Measurements from ENCODE around the gene BAK1. TPM values are rescaled to one million over a fixed set of nuclear protein-coding genes. Genes with fewer than 3 reads are reported as not detected.
A peak's percentile ranks its signal among the peaks of the same experiment; 100 is the strongest.

The BAK1 gene
- total RNA-seq, 2 donors from 2014 or later = 6.2 to 13.6 TPM

- H3K27me3 ChIP-seq (replicated peaks; ENCODE audit: insufficient read depth) = no peaks in the 10 kb centered on the region
- DNase-seq (ENCODE audit: low spot score) = peak; percentile 49
- intact Hi-C loops (cut with DNase I) = no loop called here
- H3K36me3 ChIP-seq = no peaks in the 10 kb centered on the region
- peak overlapping the region; percentile 57 to 85 for H3K27ac ChIP-seq
- no peaks in the 10 kb centered on the region for H3K9me3 ChIP-seq
- WGBS = under 1% methylated on average over 29 of the region's 29 CpGs
- TF ChIP-seq CTCF (IDR thresholded peaks at IDR 0.05) (no peak), POLR2AphosphoS5 (IDR thresholded peaks at IDR 0.05) (peak; percentile 28), POLR2A (IDR thresholded peaks at IDR 0.05) (no peak)
- peak overlapping the region; percentile 59 to 70 for H3K4me3 ChIP-seq
- H3K4me1 ChIP-seq (replicated peaks) = no peaks in the 10 kb centered on the region
These were observed 40.2 kb upstream of the BAK1 start for GRCh38 chr6:33620158-33620855.

GRCh38 chr6:33619166-33619840 lies 39.2 kb upstream of the BAK1 start:
- no peak for DNase-seq (ENCODE audit: low spot score)
- Histone ChIP-seq H3K4me1 (replicated peaks) (no peaks in the 10 kb centered on the region), H3K4me3 (no peak overlapping the region), H3K27me3 (replicated peaks; ENCODE audit: insufficient read depth) (no peaks in the 10 kb centered on the region), H3K36me3 (no peaks in the 10 kb centered on the region), H3K27ac (peak overlapping the region in 1 of 2 donors; percentile 85), H3K9me3 (no peaks in the 10 kb centered on the region)
- 62% methylated on average over 5 of the region's 5 CpGs for WGBS
- intact Hi-C loops (cut with DNase I) = no loop called here
- TF ChIP-seq CTCF (IDR thresholded peaks at IDR 0.05) (peak in 1 of 4 experiments; percentile 13), POLR2A (IDR thresholded peaks at IDR 0.05) (no peak), POLR2AphosphoS5 (IDR thresholded peaks at IDR 0.05) (no peak)

GRCh38 chr6:33616913-33617312 lies 36.8 kb upstream of the BAK1 start:
- no peak for DNase-seq (ENCODE audit: low spot score)
- no peak for TF ChIP-seq CTCF (IDR thresholded peaks at IDR 0.05)
- TF ChIP-seq POLR2AphosphoS5 (IDR thresholded peaks at IDR 0.05) = no peak
- intact Hi-C loops (cut with DNase I) = no loop called here
- H3K4me3 ChIP-seq = no peak overlapping the region
- WGBS = 93% methylated on average over 4 of the region's 4 CpGs
- no peaks in the 10 kb centered on the region for H3K9me3 ChIP-seq
- no peak overlapping the region for H3K27ac ChIP-seq
- H3K36me3 ChIP-seq = no peaks in the 10 kb centered on the region
- no peaks in the 10 kb centered on the region for H3K27me3 ChIP-seq (replicated peaks; ENCODE audit: insufficient read depth)
- no peaks in the 10 kb centered on the region for H3K4me1 ChIP-seq (replicated peaks)

- Histone ChIP-seq H3K4me1 (replicated peaks) (no peaks in the 10 kb centered on the region), H3K9me3 (no peaks in the 10 kb centered on the region), H3K27me3 (replicated peaks; ENCODE audit: insufficient read depth) (no peaks in the 10 kb centered on the region), H3K27ac (no peak overlapping the region), H3K36me3 (no peaks in the 10 kb centered on the region), H3K4me3 (no peak overlapping the region)
- 36% methylated on average over 2 of the region's 2 CpGs for WGBS
- intact Hi-C loops (cut with DNase I) = no loop called here
- TF ChIP-seq POLR2AphosphoS5 (IDR thresholded peaks at IDR 0.05) = no peak
- TF ChIP-seq POLR2A (IDR thresholded peaks at IDR 0.05) = no peak
- TF ChIP-seq CTCF (IDR thresholded peaks at IDR 0.05) = no peak
- DNase-seq (ENCODE audit: low spot score) = no peak
These were observed 36.0 kb upstream of the BAK1 start for GRCh38 chr6:33616113-33616512.

GRCh38 chr6:33613795-33614168 lies 33.7 kb upstream of the BAK1 start:
- H3K4me1 ChIP-seq (replicated peaks) = no peaks in the 10 kb centered on the region
- no peak overlapping the region for H3K4me3 ChIP-seq
- intact Hi-C loops (cut with DNase I) = no loop called here
- WGBS = 89% methylated on average over 9 of the region's 10 CpGs
- no peaks in the 10 kb centered on the region for H3K36me3 ChIP-seq
- no peaks in the 10 kb centered on the region for H3K9me3 ChIP-seq
- no peak for DNase-seq (ENCODE audit: low spot score)
- H3K27ac ChIP-seq = no peak overlapping the region
- H3K27me3 ChIP-seq (replicated peaks; ENCODE audit: insufficient read depth) = no peaks in the 10 kb centered on the region
- TF ChIP-seq POLR2AphosphoS5 (IDR thresholded peaks at IDR 0.05) (no peak), POLR2A (IDR thresholded peaks at IDR 0.05) (no peak), CTCF (IDR thresholded peaks at IDR 0.05) (no peak)

Measured in prostate gland (tissue), 2 donors.